GM18907 (cell line): ENCODE data around the gene MRTFA.

Experiments used
- ATAC-seq: cut with Tn5 transposase; IDR thresholded peaks from one replicate; pipeline ENCODE4 v1.9.1; 2021; ENCODE audit warnings: mild to moderate bottlenecking, moderate library complexity; ENCODE audit not compliant: unreplicated experiment

Gene MRTFA

DNA sequence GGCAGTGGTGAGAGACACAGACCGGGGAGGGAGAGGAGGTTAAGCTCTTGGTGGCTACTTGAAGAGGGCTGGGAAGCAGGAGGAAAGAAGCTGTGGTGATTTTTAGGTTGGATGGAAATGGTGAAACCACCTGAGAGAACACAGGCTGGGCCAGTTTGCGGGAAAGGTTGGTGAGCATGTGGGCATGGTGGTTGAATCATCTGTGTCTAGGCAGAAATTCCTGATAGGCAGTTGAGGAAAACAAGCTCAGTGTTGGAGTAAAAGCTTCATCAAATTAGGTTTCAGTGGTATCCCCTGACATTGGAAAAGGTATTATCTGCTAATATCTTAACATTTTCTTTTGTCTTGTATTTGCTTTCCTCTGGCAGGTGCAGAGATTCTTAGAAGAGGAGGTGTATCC lies 270.5 kb downstream of the MRTFA start:
- no peak for ATAC-seq

DNA sequence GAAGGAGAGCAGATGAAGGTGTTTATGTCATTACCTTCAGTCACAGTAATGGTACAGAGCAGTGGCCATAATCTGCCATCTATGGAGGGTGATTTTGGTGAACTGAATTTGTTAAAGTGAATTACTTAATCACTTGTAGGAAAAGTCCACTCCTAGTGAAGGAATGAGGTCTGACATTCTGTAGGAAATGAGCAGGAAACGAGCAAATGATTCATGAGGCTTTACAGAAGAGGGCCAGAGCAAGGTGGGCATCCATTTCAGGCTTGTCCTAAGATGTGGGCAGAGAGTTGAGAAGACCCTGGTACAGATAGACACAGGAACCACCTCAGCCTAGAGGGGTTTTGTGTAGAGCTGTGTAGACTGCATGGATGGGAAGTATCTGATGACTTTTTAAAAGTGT lies 272.1 kb downstream of the MRTFA start:
- no peak for ATAC-seq

DNA sequence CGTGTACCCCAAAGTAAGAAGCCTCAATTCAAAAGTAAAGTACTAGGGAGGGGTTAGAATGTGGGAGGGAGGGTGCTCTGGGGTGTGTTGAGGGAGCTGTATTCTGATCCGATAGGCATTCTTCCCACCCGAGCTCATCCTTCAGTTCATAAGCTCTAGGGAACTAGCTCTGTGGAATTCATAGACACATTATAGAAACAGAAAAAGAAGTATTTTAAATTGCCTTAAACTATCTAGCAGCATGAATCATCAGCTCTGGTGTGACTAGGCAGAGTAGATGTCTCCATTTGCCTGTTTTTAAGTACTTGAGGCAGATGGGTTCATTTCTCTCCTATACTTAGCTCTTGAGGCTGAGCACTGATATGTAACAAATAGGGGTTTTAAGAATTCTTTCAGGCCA lies 273.5 kb downstream of the MRTFA start:
- ATAC-seq: no peak

DNA sequence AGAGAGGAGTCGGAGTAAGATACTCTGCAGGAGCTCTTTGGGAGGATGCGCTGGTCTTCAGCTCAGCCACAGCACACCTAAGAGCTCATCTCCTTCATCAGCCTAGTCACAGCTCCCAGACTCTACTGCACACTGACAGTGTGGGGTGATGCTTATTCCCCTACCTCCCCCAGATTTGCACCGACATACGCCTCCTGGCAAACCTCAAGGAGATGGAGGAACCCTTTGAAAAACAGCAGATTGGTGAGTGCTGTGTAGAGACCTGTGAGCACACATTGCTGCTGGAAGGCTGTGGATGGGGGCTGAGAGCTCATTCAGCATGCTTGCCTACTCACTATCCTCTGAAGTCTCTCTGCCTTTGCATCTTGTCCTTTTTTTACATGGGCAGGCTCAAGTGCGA lies 275.4 kb downstream of the MRTFA start:
- no peak for ATAC-seq
